HG03159 (cell line): ENCODE data around the gene OTOA.
A peak's percentile ranks its signal among the peaks of the same experiment; 100 is the strongest.
"Not testable (repeated sequence)": the region's sequence is repeated elsewhere in the genome, so short reads cannot be mapped to it uniquely, and the experiment has no call there.

Experiments used
- ATAC-seq: cut with Tn5 transposase; IDR thresholded peaks from one replicate; pipeline ENCODE4 v1.9.1; 2021; ENCODE audit warnings: mild to moderate bottlenecking, moderate library complexity; ENCODE audit not compliant: unreplicated experiment

Gene OTOA

GRCh38 chr16:21639493-21639892 is 24.3 kb upstream of the OTOA start:
- ATAC-seq: no peak

GRCh38 chr16:21641916-21642315 is 21.9 kb upstream of the OTOA start:
- ATAC-seq: no peak

GRCh38 chr16:21642861-21643260 is 20.9 kb upstream of the OTOA start:
- ATAC-seq: no peak

- ATAC-seq: no peak
Observed at GRCh38 chr16:21643785-21644184, 20.0 kb upstream of the OTOA start.

- ATAC-seq: no peak
Observed at GRCh38 chr16:21644674-21645073, 19.1 kb upstream of the OTOA start.

GRCh38 chr16:21645261-21645721 is 18.5 kb upstream of the OTOA start:
- peak; percentile 34 for ATAC-seq

GRCh38 chr16:21646091-21646490 is 17.7 kb upstream of the OTOA start:
- ATAC-seq: no peak

GRCh38 chr16:21646721-21647561 is 16.8 kb upstream of the OTOA start:
- ATAC-seq: peak; percentile 87

- no peak for ATAC-seq
Observed at GRCh38 chr16:21647562-21648164, 16.1 kb upstream of the OTOA start.

- not testable (repeated sequence) for ATAC-seq
Observed at GRCh38 chr16:21649826-21650406, 13.9 kb upstream of the OTOA start.

- ATAC-seq: no peak
Observed at GRCh38 chr16:21650521-21650920, 13.2 kb upstream of the OTOA start.

GRCh38 chr16:21651515-21651914 is 12.3 kb upstream of the OTOA start:
- no peak for ATAC-seq

- no peak for ATAC-seq
Observed at GRCh38 chr16:21652453-21652852, 11.3 kb upstream of the OTOA start, which contains the start of gene IGSF6. IGSF6 (minus strand) TSS chr16:21652608; CDS start chr16:21652598, 10 bp downstream.

- no peak for ATAC-seq
Observed at GRCh38 chr16:21653571-21653970, 10.2 kb upstream of the OTOA start.

GRCh38 chr16:21654466-21654865 is 9.3 kb upstream of the OTOA start:
- no peak for ATAC-seq

- ATAC-seq: no peak
Observed at GRCh38 chr16:21654881-21655280, 8.9 kb upstream of the OTOA start.

- ATAC-seq: peak; percentile 54
Observed at GRCh38 chr16:21656795-21657768, 6.7 kb upstream of the OTOA start.

- no peak for ATAC-seq
Observed at GRCh38 chr16:21659124-21659523, 4.6 kb upstream of the OTOA start.

GRCh38 chr16:21664801-21665492 is 1.2 kb downstream of the OTOA start:
- ATAC-seq: no peak

GRCh38 chr16:21666772-21667171 is 3.0 kb downstream of the OTOA start:
- no peak for ATAC-seq
